HCT116 (cell line): Measurements from ENCODE around the gene PADI4. TPM values are rescaled to one million over a fixed set of nuclear protein-coding genes. Genes with fewer than 3 reads are reported as not detected.

Experiments used
- ATAC-seq: fragments of 200-7000 bp; cut with Tn5 transposase; 2 replicates; pipeline ENCODE4 v1.9.1; 2020; ENCODE audit warnings: mild to moderate bottlenecking, moderate library complexity
- BruUV-seq: library from RNA; stranded (reverse); fragments of 400-500 nt; replicated peaks from 2 replicates; lab custom pipeline; 2021; lab: Mats Ljungman, UMichigan
- CTCF ChIA-PET: fragments of 300-600 bp; sonication (Branson Sonifier 250); formaldehyde crosslinking; loops from one replicate; lab custom pipeline; 2021; ENCODE audit warnings: antibody characterized with exemption; lab: Charles Lee
- POLR2A ChIA-PET: fragments of 300-600, 350-600 bp; sonication (Branson Sonifier 250); formaldehyde crosslinking; loops from one replicate; lab custom pipeline; 2021; ENCODE audit warnings: antibody characterized with exemption; lab: Charles Lee
- RAD21 ChIA-PET, 2 experiments: fragments of 300-600 bp; sonication (Branson Sonifier 250); formaldehyde crosslinking; loops; one replicate each; lab custom pipeline; 2023; ENCODE audit warnings: low total read pairs in 2 of 2; ENCODE audit not compliant: uncharacterized antibody in 2 of 2, unreplicated experiment in 2 of 2, low non-redundant PET in 1 of 2; lab: Charles Lee
- DNase-seq: peaks from one replicate; pipeline ENCODE4 v3.0.0-alpha.2; 2010; ENCODE audit warnings: low read depth, low spot score
- H2AFZ ChIP-seq: fragments of 200-600 bp; shearing (Covaris generic), sonication (generic); 2 replicates; pipeline ENCODE4 v1.6.1; 2017; ENCODE audit warnings: low read depth, mixed run types, mixed read lengths, antibody characterized with exemption, low read length; ENCODE audit not compliant: poor library complexity, severe bottlenecking
- H3K27ac ChIP-seq: 2 replicates; pipeline ENCODE4 v1.5.1; 2012; ENCODE audit warnings: low read depth, low read length
- H3K27me3 ChIP-seq: fragments of 200-600 bp; sonication (generic); 2 replicates; pipeline ENCODE4 v1.6.1; 2016; ENCODE audit warnings: mixed run types, low read length, mixed read lengths; ENCODE audit not compliant: insufficient read depth
- H3K36me3 ChIP-seq, 2 experiments: fragments of 200-500 bp in 1 of 2; fragments of 200-600 bp in 1 of 2; sonication (Bioruptor generic) in 1 of 2; sonication (generic) in 1 of 2; 2 replicates each; pipeline versions ENCODE4 v1.5.1 to v1.6.1; 2014 to 2016; ENCODE audit warnings: low read length in 2 of 2, inconsistent platforms in 1 of 2, mixed read lengths in 1 of 2, mixed run types in 1 of 2; ENCODE audit not compliant: insufficient read depth in 2 of 2, control insufficient read depth in 1 of 2
- H3K4me1 ChIP-seq, 2 experiments: fragments of 200-600 bp in 1 of 2; sonication (generic) in 1 of 2; 2 replicates each; pipeline versions ENCODE4 v1.5.1 to v1.6.1; 2012 to 2017; ENCODE audit warnings: low read length in 2 of 2, inconsistent platforms in 1 of 2, mild to moderate bottlenecking in 1 of 2, mixed read lengths in 1 of 2, mixed run types in 1 of 2, moderate library complexity in 1 of 2; ENCODE audit not compliant: insufficient read depth in 2 of 2, control insufficient read depth in 1 of 2
- H3K4me2 ChIP-seq: fragments of 200-600 bp; sonication (generic); 2 replicates; pipeline ENCODE4 v1.6.1; 2017; ENCODE audit warnings: mixed run types, low read length, mixed read lengths
- H3K4me3 ChIP-seq, 2 experiments: fragments of 200-600 bp in 1 of 2; sonication (generic) in 1 of 2; replicated peaks in 1 of 2; 2 replicates each; pipeline ENCODE4 v1.5.1; 2011 to 2016; ENCODE audit warnings: low read length in 2 of 2, control low read depth in 1 of 2, low read depth in 1 of 2, mild to moderate bottlenecking in 1 of 2, mixed read lengths in 1 of 2, mixed run types in 1 of 2
- H3K79me2 ChIP-seq: fragments of 200-600 bp; sonication (generic); 2 replicates; pipeline ENCODE4 v1.6.1; 2017; ENCODE audit warnings: mild to moderate bottlenecking, mixed run types, low read length, moderate library complexity, mixed read lengths; ENCODE audit not compliant: insufficient read depth
- H3K9ac ChIP-seq: fragments of 200-600 bp; sonication (generic); 2 replicates; pipeline ENCODE4 v1.6.1; 2016; ENCODE audit warnings: low read length, mixed read lengths
- H3K9me2 ChIP-seq: fragments of 200-600 bp; sonication (generic), shearing (Covaris generic); 2 replicates; pipeline ENCODE4 v1.6.1; 2017; ENCODE audit warnings: mixed run types, mild to moderate bottlenecking, moderate library complexity; ENCODE audit not compliant: insufficient read depth
- H3K9me3 ChIP-seq, 2 experiments: fragments of 200-500 bp in 1 of 2; fragments of 200-600 bp in 1 of 2; sonication (Bioruptor generic) in 1 of 2; sonication (generic) in 1 of 2; 2 replicates each; pipeline ENCODE4 v1.6.1; 2014 to 2017; ENCODE audit warnings: low read length in 2 of 2, mixed read lengths in 2 of 2, inconsistent platforms in 1 of 2, low read depth in 1 of 2, mild to moderate bottlenecking in 1 of 2, mixed run types in 1 of 2, moderate library complexity in 1 of 2; ENCODE audit not compliant: control insufficient read depth in 1 of 2, insufficient read depth in 1 of 2
- H4K20me1 ChIP-seq: fragments of 200-600 bp; sonication (generic), shearing (Covaris generic); 2 replicates; pipeline ENCODE4 v1.6.1; 2017; ENCODE audit warnings: mixed run types, mild to moderate bottlenecking, moderate library complexity; ENCODE audit not compliant: insufficient read depth
- CBX3 ChIP-seq: IDR thresholded peaks from 2 replicates; pipeline ENCODE4 v1.6.1; 2012; ENCODE audit warnings: low read depth
- CEBPB ChIP-seq: IDR thresholded peaks from 2 replicates; pipeline ENCODE4 v1.6.1; 2012; ENCODE audit warnings: low read depth
- EGR1 ChIP-seq: IDR thresholded peaks from 2 replicates; pipeline ENCODE4 v1.6.1; 2012; ENCODE audit warnings: low read depth
- ELF1 ChIP-seq: IDR thresholded peaks from 2 replicates; pipeline ENCODE4 v1.6.1; 2012; ENCODE audit warnings: low read depth, borderline replicate concordance
- EZH2phosphoT487 ChIP-seq: fragments of 200-600 bp; IDR thresholded peaks from 2 replicates; pipeline ENCODE4 v1.6.1; 2018; ENCODE audit warnings: antibody characterized with exemption, borderline replicate concordance
- FOSL1 ChIP-seq: IDR thresholded peaks from 2 replicates; pipeline ENCODE4 v1.6.1; 2012; ENCODE audit warnings: low read depth
- JUND ChIP-seq: IDR thresholded peaks from 2 replicates; pipeline ENCODE4 v1.6.1; 2012
- POLR2A ChIP-seq: IDR thresholded peaks from 2 replicates; pipeline ENCODE4 v1.7.0; 2011; ENCODE audit warnings: borderline replicate concordance; ENCODE audit not compliant: insufficient read depth, insufficient read length; ENCODE audit errors: extremely low read depth
- RAD21 ChIP-seq: IDR thresholded peaks from 2 replicates; pipeline ENCODE4 v1.6.1; 2012; ENCODE audit warnings: low read depth, mild to moderate bottlenecking
- SIN3A ChIP-seq: IDR thresholded peaks from 2 replicates; pipeline ENCODE4 v1.6.1; 2012; ENCODE audit warnings: low read depth
- SRF ChIP-seq: IDR thresholded peaks from 2 replicates; pipeline ENCODE4 v1.6.1; 2012; ENCODE audit warnings: low read depth
- TCF7L2 ChIP-seq: IDR thresholded peaks from 2 replicates; pipeline ENCODE4 v1.7.0; 2011; ENCODE audit warnings: borderline replicate concordance, inconsistent platforms; ENCODE audit not compliant: insufficient read depth, insufficient read length; ENCODE audit errors: extremely low read depth
- YY1 ChIP-seq: IDR thresholded peaks from 2 replicates; pipeline ENCODE4 v1.6.1; 2011; ENCODE audit warnings: low read length, low read depth, moderate library complexity, mild to moderate bottlenecking; ENCODE audit not compliant: insufficient replicate concordance; ENCODE audit errors: extremely low read depth
- ZFX ChIP-seq: fragments of 450-650 bp; IDR thresholded peaks from 2 replicates; pipeline ENCODE4 v1.6.1; 2017
- ZNF274 ChIP-seq: fragments of 200-500 bp; sonication (Bioruptor generic); IDR thresholded peaks from 2 replicates; pipeline ENCODE4 v1.6.1; 2014; ENCODE audit warnings: mild to moderate bottlenecking, low read depth, low read length, inconsistent platforms
- intact Hi-C: fragments of 100-400 bp; cut with micrococcal nuclease; formaldehyde crosslinking; loops from 2 replicates; pipeline ENCODE4 v1.10.0; 2022
- total RNA-seq: library from RNA; stranded (reverse); gene quantifications from one replicate; pipeline ENCODE4 v1.2.1, GENCODE V29; 2021; ENCODE audit not compliant: unreplicated experiment
- TF ChIP-seq, protein P1 (sequence below): IDR thresholded peaks from 2 replicates; pipeline ENCODE4 v1.6.1; 2012
- TF ChIP-seq, protein P2 (sequence below), 3 experiments: fragments of 200-600 bp in 1 of 3; sonication (generic) in 1 of 3; IDR thresholded peaks in 2 of 3; conservative IDR thresholded peaks in 1 of 3; 2 replicates each; pipeline ENCODE4 v1.5.1; 2012 to 2017; ENCODE audit warnings: low read depth in 2 of 3, low read length in 2 of 3, antibody characterized with exemption in 1 of 3, borderline replicate concordance in 1 of 3, control low read depth in 1 of 3, mild to moderate bottlenecking in 1 of 3, mixed read lengths in 1 of 3, mixed run types in 1 of 3, moderate library complexity in 1 of 3; ENCODE audit not compliant: insufficient read depth in 1 of 3
- TF ChIP-seq, protein P3 (sequence below): IDR thresholded peaks from 2 replicates; pipeline ENCODE4 v1.6.1; 2012; ENCODE audit warnings: low read depth
- TF ChIP-seq, protein P4 (sequence below): IDR thresholded peaks from 2 replicates; pipeline ENCODE4 v1.6.1; 2011; ENCODE audit warnings: mild to moderate bottlenecking, low read length, moderate library complexity; ENCODE audit not compliant: insufficient replicate concordance; ENCODE audit errors: extremely low read depth

The PADI4 gene
- total RNA-seq, 1 experiment from 2014 or later, result 0.44 TPM

DNA sequence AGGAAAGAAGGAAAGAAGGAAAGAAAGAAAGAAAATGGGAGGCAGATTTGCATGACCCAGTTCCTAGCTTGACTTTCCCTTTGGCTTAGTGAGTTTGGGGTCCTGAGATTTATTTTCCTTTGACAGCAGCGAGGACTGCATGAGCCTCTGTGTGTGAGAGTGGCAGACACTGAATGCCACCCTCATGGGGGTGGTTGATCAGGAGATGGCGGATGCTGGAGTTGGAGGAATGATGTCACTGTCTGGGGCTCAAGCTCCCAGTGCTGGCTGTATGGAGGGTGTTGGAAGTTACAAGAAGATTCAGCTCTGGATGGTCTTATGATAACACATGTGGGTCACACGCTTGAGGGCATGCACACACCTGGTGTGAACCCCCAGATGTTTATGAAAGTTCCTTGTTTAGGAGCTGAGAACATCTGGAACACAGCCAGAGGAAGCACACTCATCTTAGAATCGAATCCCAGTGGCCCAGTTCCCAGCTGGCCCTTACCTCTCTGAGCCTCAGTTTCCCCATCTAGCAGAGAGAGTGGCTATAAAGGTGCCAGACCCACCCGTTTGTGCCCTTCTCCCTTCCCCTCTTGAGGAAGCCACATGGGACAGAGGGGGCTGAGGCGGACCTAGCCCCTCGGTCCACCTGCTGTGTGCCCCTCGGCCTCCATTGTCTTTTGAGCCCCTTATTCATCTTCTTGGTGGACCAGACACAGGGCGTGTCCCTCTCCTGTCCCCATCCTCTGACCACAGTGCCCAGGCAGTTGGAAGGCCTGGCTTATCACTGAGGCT, 5.7 kb downstream of the PADI4 start:
- H3K9me2 ChIP-seq, result no peaks in the 10 kb centered on the region
- intact Hi-C loops, result no loop called here
- RAD21 ChIA-PET, result no interaction called here
- H3K9me3 ChIP-seq, result no peaks in the 10 kb centered on the region
- no peaks in the 10 kb centered on the region for H3K36me3 ChIP-seq
- CTCF ChIA-PET, result no interaction called here
- no peak overlapping the region for H2AFZ ChIP-seq
- no peaks in the 10 kb centered on the region for H3K27me3 ChIP-seq
- ATAC-seq, result no peak; the same call in 1 of the 2 replicates
- TF ChIP-seq, protein P1, sequence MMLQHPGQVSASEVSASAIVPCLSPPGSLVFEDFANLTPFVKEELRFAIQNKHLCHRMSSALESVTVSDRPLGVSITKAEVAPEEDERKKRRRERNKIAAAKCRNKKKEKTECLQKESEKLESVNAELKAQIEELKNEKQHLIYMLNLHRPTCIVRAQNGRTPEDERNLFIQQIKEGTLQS, result no peak
- TF ChIP-seq CBX3, result no peak
- no peak for TF ChIP-seq JUND
- TF ChIP-seq SRF, result no peak
- TF ChIP-seq CEBPB, result no peak
- no peak for TF ChIP-seq SIN3A
- no peak for TF ChIP-seq EGR1
- no peak for TF ChIP-seq ZFX
- TF ChIP-seq, protein P2, sequence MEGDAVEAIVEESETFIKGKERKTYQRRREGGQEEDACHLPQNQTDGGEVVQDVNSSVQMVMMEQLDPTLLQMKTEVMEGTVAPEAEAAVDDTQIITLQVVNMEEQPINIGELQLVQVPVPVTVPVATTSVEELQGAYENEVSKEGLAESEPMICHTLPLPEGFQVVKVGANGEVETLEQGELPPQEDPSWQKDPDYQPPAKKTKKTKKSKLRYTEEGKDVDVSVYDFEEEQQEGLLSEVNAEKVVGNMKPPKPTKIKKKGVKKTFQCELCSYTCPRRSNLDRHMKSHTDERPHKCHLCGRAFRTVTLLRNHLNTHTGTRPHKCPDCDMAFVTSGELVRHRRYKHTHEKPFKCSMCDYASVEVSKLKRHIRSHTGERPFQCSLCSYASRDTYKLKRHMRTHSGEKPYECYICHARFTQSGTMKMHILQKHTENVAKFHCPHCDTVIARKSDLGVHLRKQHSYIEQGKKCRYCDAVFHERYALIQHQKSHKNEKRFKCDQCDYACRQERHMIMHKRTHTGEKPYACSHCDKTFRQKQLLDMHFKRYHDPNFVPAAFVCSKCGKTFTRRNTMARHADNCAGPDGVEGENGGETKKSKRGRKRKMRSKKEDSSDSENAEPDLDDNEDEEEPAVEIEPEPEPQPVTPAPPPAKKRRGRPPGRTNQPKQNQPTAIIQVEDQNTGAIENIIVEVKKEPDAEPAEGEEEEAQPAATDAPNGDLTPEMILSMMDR (IDR thresholded peaks at IDR 0.05 in 2 of 3, conservative IDR thresholded peaks at IDR 0.05 in 1 of 3; ENCODE audit: borderline replicate concordance in 1 of 3, insufficient read depth in 1 of 3, low read depth in 2 of 3, low read length in 2 of 3), result no peak
- no peak for TF ChIP-seq YY1
- no peak for TF ChIP-seq FOSL1
- TF ChIP-seq ELF1, result no peak
- no peak for TF ChIP-seq POLR2A
- TF ChIP-seq, protein P3, sequence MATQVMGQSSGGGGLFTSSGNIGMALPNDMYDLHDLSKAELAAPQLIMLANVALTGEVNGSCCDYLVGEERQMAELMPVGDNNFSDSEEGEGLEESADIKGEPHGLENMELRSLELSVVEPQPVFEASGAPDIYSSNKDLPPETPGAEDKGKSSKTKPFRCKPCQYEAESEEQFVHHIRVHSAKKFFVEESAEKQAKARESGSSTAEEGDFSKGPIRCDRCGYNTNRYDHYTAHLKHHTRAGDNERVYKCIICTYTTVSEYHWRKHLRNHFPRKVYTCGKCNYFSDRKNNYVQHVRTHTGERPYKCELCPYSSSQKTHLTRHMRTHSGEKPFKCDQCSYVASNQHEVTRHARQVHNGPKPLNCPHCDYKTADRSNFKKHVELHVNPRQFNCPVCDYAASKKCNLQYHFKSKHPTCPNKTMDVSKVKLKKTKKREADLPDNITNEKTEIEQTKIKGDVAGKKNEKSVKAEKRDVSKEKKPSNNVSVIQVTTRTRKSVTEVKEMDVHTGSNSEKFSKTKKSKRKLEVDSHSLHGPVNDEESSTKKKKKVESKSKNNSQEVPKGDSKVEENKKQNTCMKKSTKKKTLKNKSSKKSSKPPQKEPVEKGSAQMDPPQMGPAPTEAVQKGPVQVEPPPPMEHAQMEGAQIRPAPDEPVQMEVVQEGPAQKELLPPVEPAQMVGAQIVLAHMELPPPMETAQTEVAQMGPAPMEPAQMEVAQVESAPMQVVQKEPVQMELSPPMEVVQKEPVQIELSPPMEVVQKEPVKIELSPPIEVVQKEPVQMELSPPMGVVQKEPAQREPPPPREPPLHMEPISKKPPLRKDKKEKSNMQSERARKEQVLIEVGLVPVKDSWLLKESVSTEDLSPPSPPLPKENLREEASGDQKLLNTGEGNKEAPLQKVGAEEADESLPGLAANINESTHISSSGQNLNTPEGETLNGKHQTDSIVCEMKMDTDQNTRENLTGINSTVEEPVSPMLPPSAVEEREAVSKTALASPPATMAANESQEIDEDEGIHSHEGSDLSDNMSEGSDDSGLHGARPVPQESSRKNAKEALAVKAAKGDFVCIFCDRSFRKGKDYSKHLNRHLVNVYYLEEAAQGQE, result no peak
- TF ChIP-seq TCF7L2, result no peak
- no peak for TF ChIP-seq EZH2phosphoT487
- TF ChIP-seq, protein P4, sequence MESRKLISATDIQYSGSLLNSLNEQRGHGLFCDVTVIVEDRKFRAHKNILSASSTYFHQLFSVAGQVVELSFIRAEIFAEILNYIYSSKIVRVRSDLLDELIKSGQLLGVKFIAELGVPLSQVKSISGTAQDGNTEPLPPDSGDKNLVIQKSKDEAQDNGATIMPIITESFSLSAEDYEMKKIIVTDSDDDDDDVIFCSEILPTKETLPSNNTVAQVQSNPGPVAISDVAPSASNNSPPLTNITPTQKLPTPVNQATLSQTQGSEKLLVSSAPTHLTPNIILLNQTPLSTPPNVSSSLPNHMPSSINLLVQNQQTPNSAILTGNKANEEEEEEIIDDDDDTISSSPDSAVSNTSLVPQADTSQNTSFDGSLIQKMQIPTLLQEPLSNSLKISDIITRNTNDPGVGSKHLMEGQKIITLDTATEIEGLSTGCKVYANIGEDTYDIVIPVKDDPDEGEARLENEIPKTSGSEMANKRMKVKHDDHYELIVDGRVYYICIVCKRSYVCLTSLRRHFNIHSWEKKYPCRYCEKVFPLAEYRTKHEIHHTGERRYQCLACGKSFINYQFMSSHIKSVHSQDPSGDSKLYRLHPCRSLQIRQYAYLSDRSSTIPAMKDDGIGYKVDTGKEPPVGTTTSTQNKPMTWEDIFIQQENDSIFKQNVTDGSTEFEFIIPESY, result no peak
- TF ChIP-seq RAD21, result no peak
- TF ChIP-seq ZNF274, result no peak
- no peaks in the 10 kb centered on the region for H4K20me1 ChIP-seq
- POLR2A ChIA-PET, result no interaction called here
- H3K4me2 ChIP-seq, result no peak overlapping the region
- no peaks in the 10 kb centered on the region for H3K4me1 ChIP-seq
- no peak overlapping the region for H3K4me3 ChIP-seq
- no peaks in the 10 kb centered on the region for H3K79me2 ChIP-seq
- no peak overlapping the region for H3K9ac ChIP-seq
- DNase-seq, result no peak
- no TSS peak for BruUV-seq
- H3K27ac ChIP-seq, result no peak overlapping the region
